ENCODE results near the gene BCLAF1. TPM values are rescaled to one million over a fixed set of nuclear protein-coding genes. Genes with fewer than 3 reads are reported as not detected.

BCLAF1 gene
- total RNA-seq, 4 donors from 2014 or later: 73.2 to 119 (median 93.9) TPM

- Histone ChIP-seq H3K4me3 (peak overlapping the region in 1 of 4 donors; percentile 26), H3K9me3 (no peaks in the 10 kb centered on the region), H3K27ac (no peak overlapping the region), H3K36me3 (peaks cover 0 to 22% (median 0%) of the 10 kb centered on the region in 3 donors), H3K4me1 (peaks cover 14 to 88% (median 73%) of the 10 kb centered on the region in 3 donors), H3K27me3 (no peaks in the 10 kb centered on the region)
- no peak for TF ChIP-seq CTCF (IDR thresholded peaks at IDR 0.05)
- no peak for TF ChIP-seq POLR2A (IDR thresholded peaks at IDR 0.05)
- intact Hi-C loops (cut with DNase I): no loop called here
- 9 to 13% methylated on average over 2 of the region's 2 CpGs for WGBS, 2 donors
- no peak for DNase-seq
Observed at GRCh38 chr6:136284909-136285308, 4.7 kb downstream of the BCLAF1 start.

- TF ChIP-seq CTCF (IDR thresholded peaks at IDR 0.05) (no peak), POLR2A (IDR thresholded peaks at IDR 0.05) (no peak)
- 48 to 53% methylated on average over 4 of the region's 4 CpGs for WGBS, 2 donors
- Histone ChIP-seq H3K27me3 (no peaks in the 10 kb centered on the region), H3K4me3 (no peak overlapping the region), H3K36me3 (peaks cover 0 to 41% (median 0%) of the 10 kb centered on the region in 3 donors), H3K9me3 (no peaks in the 10 kb centered on the region), H3K27ac (no peak overlapping the region), H3K4me1 (peaks cover 14 to 85% (median 69%) of the 10 kb centered on the region in 3 donors)
- intact Hi-C loops (cut with DNase I): no loop called here
- DNase-seq: no peak
Observed at GRCh38 chr6:136282906-136283305, 6.7 kb downstream of the BCLAF1 start.

GRCh38 chr6:136280032-136280609, 9.5 kb downstream of the BCLAF1 start:
- DNase-seq: no peak
- WGBS, 2 donors: 80 to 85% methylated on average over 3 of the region's 3 CpGs
- TF ChIP-seq POLR2A (IDR thresholded peaks at IDR 0.05): no peak
- TF ChIP-seq CTCF (IDR thresholded peaks at IDR 0.05): no peak
- Histone ChIP-seq H3K9me3 (no peaks in the 10 kb centered on the region), H3K36me3 (peaks cover 0 to 66% (median 0%) of the 10 kb centered on the region in 3 donors), H3K27me3 (no peaks in the 10 kb centered on the region), H3K27ac (no peak overlapping the region), H3K4me3 (no peak overlapping the region), H3K4me1 (peaks cover 9 to 69% (median 43%) of the 10 kb centered on the region in 3 donors)
- intact Hi-C loops (cut with DNase I): no loop called here

- Histone ChIP-seq H3K27me3 (no peaks in the 10 kb centered on the region), H3K36me3 (peaks cover 0 to 96% (median 27%) of the 10 kb centered on the region in 3 donors), H3K27ac (no peak overlapping the region), H3K4me1 (peaks cover 0 to 13% (median 0%) of the 10 kb centered on the region in 3 donors), H3K9me3 (no peaks in the 10 kb centered on the region), H3K4me3 (no peak overlapping the region)
- TF ChIP-seq CTCF (IDR thresholded peaks at IDR 0.05) (no peak), POLR2A (IDR thresholded peaks at IDR 0.05) (no peak)
- WGBS, 2 donors: 52 to 67% methylated on average over 1 of the region's 1 CpG
- intact Hi-C loops (cut with DNase I): no loop called here
- DNase-seq: no peak
Observed at GRCh38 chr6:136274062-136274461, 15.6 kb downstream of the BCLAF1 start.

- no peak for TF ChIP-seq POLR2A (IDR thresholded peaks at IDR 0.05)
- no peak for TF ChIP-seq CTCF (IDR thresholded peaks at IDR 0.05)
- Histone ChIP-seq H3K4me3 (no peak overlapping the region), H3K9me3 (no peaks in the 10 kb centered on the region), H3K27me3 (no peaks in the 10 kb centered on the region), H3K27ac (no peak overlapping the region), H3K4me1 (no peaks in the 10 kb centered on the region), H3K36me3 (peaks cover 0 to 100% (median 27%) of the 10 kb centered on the region in 3 donors)
- WGBS, 2 donors: 86 to 94% methylated on average over 1 of the region's 1 CpG
- DNase-seq: no peak
- intact Hi-C loops (cut with DNase I): no loop called here
Observed at GRCh38 chr6:136265101-136265500, 24.5 kb downstream of the BCLAF1 start.
